ENCODE measurements around the gene RIPK4. TPM values are rescaled to one million over a fixed set of nuclear protein-coding genes. Genes with fewer than 3 reads are reported as not detected.
A peak's percentile ranks its signal among the peaks of the same experiment; 100 is the strongest.

Gene RIPK4
- 0.47 TPM for polyA plus RNA-seq (2013, experiment 1 of 2)
- 0.46 TPM for polyA plus RNA-seq (2013, experiment 2 of 2)

DNA sequence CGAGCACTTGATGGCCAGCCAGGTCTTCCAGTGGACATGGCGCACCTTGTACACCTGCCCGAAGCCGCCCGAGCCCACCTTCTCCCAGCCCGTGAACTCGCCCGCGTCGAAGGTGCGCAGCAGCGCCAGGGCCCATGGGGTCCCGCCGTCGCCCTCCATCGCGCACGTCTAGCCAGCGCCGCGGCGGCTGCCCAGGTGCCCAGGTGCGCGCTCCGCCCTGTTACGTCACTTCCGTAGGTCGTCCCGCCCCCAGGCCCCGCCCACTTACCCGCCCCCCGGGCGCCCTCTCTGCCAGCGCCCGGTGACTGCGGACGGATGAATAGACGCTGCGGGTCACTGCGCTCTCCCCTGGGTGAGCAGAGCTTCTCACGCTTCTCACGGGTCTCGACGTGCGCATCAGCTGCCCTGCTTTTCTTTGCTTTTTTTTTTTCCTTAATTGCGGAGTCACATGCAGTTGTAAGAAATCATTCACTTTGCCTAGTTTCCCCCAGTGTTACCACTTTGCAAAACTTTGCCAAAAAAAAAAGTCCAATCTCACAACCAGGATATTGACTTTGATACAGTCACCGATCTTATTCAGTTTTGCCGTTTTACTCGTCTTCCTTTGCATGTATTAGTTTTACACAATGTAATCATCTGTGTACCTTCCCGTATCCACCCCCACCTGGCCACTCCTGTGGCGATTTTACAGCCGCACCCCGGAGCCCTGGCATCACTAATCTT, at the start of gene RIPK4:
RIPK4 (minus strand) TSS at position 170 of the 723 bp plus-strand sequence; CDS start at position 159, 11 bp downstream.
- Histone ChIP-seq H3K4me3 (ENCODE audit: low read length in 2 of 2) (peak within 1 kb of the TSS in 1 of 2 donors; percentile 89), H2BK15ac (ENCODE audit: low read length) (peak within 1 kb of the TSS; percentile 23), H2BK12ac (ENCODE audit: low read length) (no peak within 1 kb of the TSS), H3K4me2 (ENCODE audit: insufficient read depth, low read length, poor library complexity, severe bottlenecking) (peak within 1 kb of the TSS; percentile 85), H4K91ac (ENCODE audit: low read depth, low read length, poor library complexity) (no peak within 1 kb of the TSS), H3K4ac (ENCODE audit: low read length) (no peak within 1 kb of the TSS), H3K4me1 (ENCODE audit: control insufficient read depth in 2 of 2, insufficient read depth in 1 of 2, low read depth in 1 of 2, low read length in 2 of 2) (peaks cover 13 to 24% of the 10 kb centered on the region in 2 donors), H3K27ac (replicated peaks; ENCODE audit: low read length) (no peak within 1 kb of the TSS), H4K8ac (ENCODE audit: low read depth, low read length) (no peak within 1 kb of the TSS), H2BK120ac (ENCODE audit: low read depth, low read length) (no peak within 1 kb of the TSS), H2AK5ac (ENCODE audit: low read depth, low read length) (no peak within 1 kb of the TSS), H2AFZ (ENCODE audit: low read length) (no peak within 1 kb of the TSS), H2BK5ac (ENCODE audit: low read length) (no peak within 1 kb of the TSS), H3K14ac (ENCODE audit: low read length) (peak within 1 kb of the TSS; percentile 23), H3K79me1 (ENCODE audit: low read depth, low read length) (no peaks in the 10 kb centered on the region), H3K36me3 (replicated peaks in 1 of 2; ENCODE audit: control insufficient read depth in 2 of 2, insufficient read depth in 2 of 2, low read length in 2 of 2) (no peaks in the 10 kb centered on the region), H3K9me3 (replicated peaks in 1 of 2; ENCODE audit: control insufficient read depth in 2 of 2, insufficient read depth in 1 of 2, low read depth in 1 of 2, low read length in 2 of 2) (peaks cover 0 to 3% of the 10 kb centered on the region in 2 donors), H3K27me3 (ENCODE audit: control insufficient read depth in 3 of 3, insufficient read depth in 3 of 3, low read depth in 1 of 3, low read length in 3 of 3) (peaks cover 27 to 98% (median 84%) of the 10 kb centered on the region in 3 experiments), H3K18ac (ENCODE audit: low read length) (peak within 1 kb of the TSS; percentile 83), H3K23ac (ENCODE audit: low read depth, low read length, poor library complexity) (peak within 1 kb of the TSS; percentile 39), H3K9ac (ENCODE audit: low read depth, low read length, poor library complexity) (no peak within 1 kb of the TSS)
- WGBS, 2 donors (ENCODE audit: extremely low coverage in 2 of 2, insufficient read length in 2 of 2, insufficient replicate concordance in 1 of 2), result no CpG with 5 or more reads among the region's 53 CpGs
- DNase-seq (ENCODE audit: low spot score), result no peak

DNA sequence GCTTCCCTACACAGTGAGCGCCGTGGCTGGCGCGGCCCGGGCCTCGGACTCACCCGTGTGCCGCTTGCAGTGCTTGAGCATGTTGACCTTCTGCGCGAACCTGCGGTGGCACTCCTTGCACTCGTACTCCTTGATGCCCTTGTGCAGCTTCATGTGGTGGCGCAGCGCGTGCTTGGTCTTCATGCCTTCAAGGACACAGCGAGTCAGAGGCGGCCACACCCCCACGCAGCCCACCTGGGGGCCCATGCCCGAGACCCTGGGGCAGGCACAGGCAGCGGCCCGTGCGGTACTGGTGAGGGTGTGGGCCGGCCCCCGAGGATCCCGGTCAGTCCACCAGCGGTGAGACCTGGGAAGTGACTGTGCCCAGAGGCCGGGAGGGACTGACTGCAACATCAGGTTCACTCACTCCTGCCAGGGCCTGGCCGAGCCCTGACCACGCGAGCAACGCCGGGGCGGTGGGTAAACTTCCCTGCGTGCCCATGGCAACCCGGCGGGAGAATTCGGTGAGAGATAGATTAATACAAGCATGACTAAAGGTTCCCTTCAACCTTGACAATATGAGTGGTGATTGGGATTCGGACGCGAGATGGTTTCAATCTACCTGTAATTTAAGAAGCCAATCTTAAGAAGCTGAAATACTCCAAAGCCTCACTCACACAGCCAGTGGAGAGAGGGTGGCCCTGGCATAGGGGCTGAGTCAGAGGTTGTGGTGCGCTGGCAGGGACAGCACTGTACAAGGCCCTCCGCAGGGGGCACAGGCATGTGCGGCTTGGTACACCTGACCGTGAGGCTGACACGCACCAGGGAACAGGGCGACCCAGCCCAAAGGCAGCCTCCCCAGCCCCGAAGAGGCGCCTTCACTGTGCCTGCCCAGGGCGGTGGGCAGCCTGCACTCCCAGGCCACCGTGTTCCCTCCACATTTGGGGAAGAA, 49.1 kb upstream of the RIPK4 start:
- no peaks in the 10 kb centered on the region for H3K4me1 ChIP-seq (ENCODE audit: control insufficient read depth in 2 of 2, insufficient read depth in 1 of 2, low read depth in 1 of 2, low read length in 2 of 2)
- no peak overlapping the region for H3K27ac ChIP-seq (replicated peaks; ENCODE audit: low read length)
- no peak overlapping the region for H2BK12ac ChIP-seq (ENCODE audit: low read length)
- peaks cover 2% of the 10 kb centered on the region for H3K79me1 ChIP-seq (ENCODE audit: low read depth, low read length)
- H3K4me2 ChIP-seq (ENCODE audit: insufficient read depth, low read length, poor library complexity, severe bottlenecking), result no peak overlapping the region
- peak overlapping the region; percentile 55 for H3K9ac ChIP-seq (ENCODE audit: low read depth, low read length, poor library complexity)
- H4K8ac ChIP-seq (ENCODE audit: low read depth, low read length), result peak overlapping the region; percentile 82
- peak overlapping the region; percentile 11 for H2BK5ac ChIP-seq (ENCODE audit: low read length)
- no peaks in the 10 kb centered on the region for H3K9me3 ChIP-seq (replicated peaks in 1 of 2; ENCODE audit: control insufficient read depth in 2 of 2, insufficient read depth in 1 of 2, low read depth in 1 of 2, low read length in 2 of 2)
- H3K18ac ChIP-seq (ENCODE audit: low read length), result peak overlapping the region; percentile 52
- no peak overlapping the region for H2BK120ac ChIP-seq (ENCODE audit: low read depth, low read length)
- H2BK15ac ChIP-seq (ENCODE audit: low read length), result peak overlapping the region; percentile 78
- peak overlapping the region; percentile 93 for H2AK5ac ChIP-seq (ENCODE audit: low read depth, low read length)
- WGBS, 2 donors (ENCODE audit: extremely low coverage in 2 of 2, insufficient read length in 2 of 2, insufficient replicate concordance in 1 of 2), result no CpG with 5 or more reads among the region's 50 CpGs
- DNase-seq (ENCODE audit: low spot score), result no peak
- H3K23ac ChIP-seq (ENCODE audit: low read depth, low read length, poor library complexity), result peak overlapping the region; percentile 81
- peaks cover 4 to 21% of the 10 kb centered on the region in 2 donors for H3K36me3 ChIP-seq (replicated peaks in 1 of 2; ENCODE audit: control insufficient read depth in 2 of 2, insufficient read depth in 2 of 2, low read length in 2 of 2)
- no peaks in the 10 kb centered on the region for H3K27me3 ChIP-seq (ENCODE audit: control insufficient read depth in 3 of 3, insufficient read depth in 3 of 3, low read depth in 1 of 3, low read length in 3 of 3)
- H3K4me3 ChIP-seq (ENCODE audit: low read length in 2 of 2), result peak overlapping the region in 1 of 2 donors; percentile 43
- H3K4ac ChIP-seq (ENCODE audit: low read length), result no peak overlapping the region
- peak overlapping the region; percentile 98 for H4K91ac ChIP-seq (ENCODE audit: low read depth, low read length, poor library complexity)
- H2AFZ ChIP-seq (ENCODE audit: low read length), result no peak overlapping the region
- peak overlapping the region; percentile 76 for H3K14ac ChIP-seq (ENCODE audit: low read length)

DNA sequence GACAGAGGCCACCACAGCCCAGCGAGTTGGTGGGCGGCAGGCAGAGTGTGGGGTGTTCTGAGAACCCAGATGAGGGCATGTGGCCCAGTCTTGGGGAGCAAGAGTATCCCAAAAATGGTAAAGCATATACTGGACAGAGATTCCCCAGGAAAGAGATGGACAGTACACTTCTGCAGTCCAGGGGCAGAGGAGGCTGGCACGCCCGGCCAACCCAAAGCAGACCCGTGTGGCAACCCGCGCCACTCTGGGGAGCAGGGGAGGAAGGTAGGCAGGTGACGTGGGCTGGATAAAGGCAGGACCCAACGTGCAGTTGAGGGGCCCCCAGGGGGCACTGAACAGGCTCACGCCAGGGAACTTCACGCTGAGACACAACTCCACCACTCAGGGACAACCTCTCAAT, 46.4 kb upstream of the RIPK4 start:
- Histone ChIP-seq H2AK5ac (ENCODE audit: low read depth, low read length) (no peak overlapping the region), H4K8ac (ENCODE audit: low read depth, low read length) (no peak overlapping the region), H2AFZ (ENCODE audit: low read length) (no peak overlapping the region), H3K4me2 (ENCODE audit: insufficient read depth, low read length, poor library complexity, severe bottlenecking) (no peak overlapping the region), H3K9ac (ENCODE audit: low read depth, low read length, poor library complexity) (no peak overlapping the region), H3K4ac (ENCODE audit: low read length) (no peak overlapping the region), H3K79me1 (ENCODE audit: low read depth, low read length) (no peaks in the 10 kb centered on the region), H2BK12ac (ENCODE audit: low read length) (no peak overlapping the region), H2BK120ac (ENCODE audit: low read depth, low read length) (no peak overlapping the region), H3K27me3 (ENCODE audit: control insufficient read depth in 3 of 3, insufficient read depth in 3 of 3, low read depth in 1 of 3, low read length in 3 of 3) (no peaks in the 10 kb centered on the region), H4K91ac (ENCODE audit: low read depth, low read length, poor library complexity) (no peak overlapping the region), H3K4me3 (ENCODE audit: low read length in 2 of 2) (no peak overlapping the region), H2BK5ac (ENCODE audit: low read length) (no peak overlapping the region), H3K14ac (ENCODE audit: low read length) (no peak overlapping the region), H3K4me1 (ENCODE audit: control insufficient read depth in 2 of 2, insufficient read depth in 1 of 2, low read depth in 1 of 2, low read length in 2 of 2) (no peaks in the 10 kb centered on the region), H2BK15ac (ENCODE audit: low read length) (no peak overlapping the region), H3K9me3 (replicated peaks in 1 of 2; ENCODE audit: control insufficient read depth in 2 of 2, insufficient read depth in 1 of 2, low read depth in 1 of 2, low read length in 2 of 2) (no peaks in the 10 kb centered on the region), H3K36me3 (replicated peaks in 1 of 2; ENCODE audit: control insufficient read depth in 2 of 2, insufficient read depth in 2 of 2, low read length in 2 of 2) (peaks cover 10 to 38% of the 10 kb centered on the region in 2 donors), H3K18ac (ENCODE audit: low read length) (no peak overlapping the region), H3K23ac (ENCODE audit: low read depth, low read length, poor library complexity) (no peak overlapping the region), H3K27ac (replicated peaks; ENCODE audit: low read length) (no peak overlapping the region)
- WGBS, 2 donors (ENCODE audit: extremely low coverage in 2 of 2, insufficient read length in 2 of 2, insufficient replicate concordance in 1 of 2), result no CpG with 5 or more reads among the region's 11 CpGs
- no peak for DNase-seq (ENCODE audit: low spot score)

DNA sequence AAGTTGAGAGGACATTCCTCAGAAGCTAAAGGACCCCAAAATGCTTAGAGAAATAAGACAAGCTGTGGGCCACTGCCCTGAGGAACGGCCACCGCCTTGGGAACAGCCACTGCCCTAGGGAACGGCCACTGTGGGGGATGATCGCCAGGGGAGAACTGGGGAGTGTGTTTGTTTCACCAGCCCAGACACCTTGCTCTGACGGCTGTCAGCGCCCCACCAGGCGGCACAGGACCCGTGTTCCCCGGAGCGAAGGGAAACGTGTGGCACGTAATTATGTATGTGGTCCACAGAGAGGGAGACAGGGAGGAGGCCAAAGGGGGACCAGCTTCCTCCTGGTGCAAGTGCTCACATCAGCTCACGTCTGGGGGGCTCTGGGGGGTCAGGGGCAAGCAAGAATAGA, 45.8 kb upstream of the RIPK4 start:
- Histone ChIP-seq H3K79me1 (ENCODE audit: low read depth, low read length) (no peaks in the 10 kb centered on the region), H4K8ac (ENCODE audit: low read depth, low read length) (no peak overlapping the region), H2BK15ac (ENCODE audit: low read length) (no peak overlapping the region), H3K23ac (ENCODE audit: low read depth, low read length, poor library complexity) (no peak overlapping the region), H3K18ac (ENCODE audit: low read length) (no peak overlapping the region), H3K4me1 (ENCODE audit: control insufficient read depth in 2 of 2, insufficient read depth in 1 of 2, low read depth in 1 of 2, low read length in 2 of 2) (no peaks in the 10 kb centered on the region), H3K4me3 (ENCODE audit: low read length in 2 of 2) (no peak overlapping the region), H2BK120ac (ENCODE audit: low read depth, low read length) (no peak overlapping the region), H2BK5ac (ENCODE audit: low read length) (no peak overlapping the region), H3K9ac (ENCODE audit: low read depth, low read length, poor library complexity) (no peak overlapping the region), H4K91ac (ENCODE audit: low read depth, low read length, poor library complexity) (no peak overlapping the region), H3K4ac (ENCODE audit: low read length) (no peak overlapping the region), H3K36me3 (replicated peaks in 1 of 2; ENCODE audit: control insufficient read depth in 2 of 2, insufficient read depth in 2 of 2, low read length in 2 of 2) (peaks cover 10 to 40% of the 10 kb centered on the region in 2 donors), H3K27me3 (ENCODE audit: control insufficient read depth in 3 of 3, insufficient read depth in 3 of 3, low read depth in 1 of 3, low read length in 3 of 3) (no peaks in the 10 kb centered on the region), H2BK12ac (ENCODE audit: low read length) (no peak overlapping the region), H2AK5ac (ENCODE audit: low read depth, low read length) (peak overlapping the region; percentile 32), H3K27ac (replicated peaks; ENCODE audit: low read length) (no peak overlapping the region), H3K14ac (ENCODE audit: low read length) (no peak overlapping the region), H2AFZ (ENCODE audit: low read length) (no peak overlapping the region), H3K9me3 (replicated peaks in 1 of 2; ENCODE audit: control insufficient read depth in 2 of 2, insufficient read depth in 1 of 2, low read depth in 1 of 2, low read length in 2 of 2) (no peaks in the 10 kb centered on the region), H3K4me2 (ENCODE audit: insufficient read depth, low read length, poor library complexity, severe bottlenecking) (no peak overlapping the region)
- no CpG with 5 or more reads among the region's 13 CpGs for WGBS, 2 donors (ENCODE audit: extremely low coverage in 2 of 2, insufficient read length in 2 of 2, insufficient replicate concordance in 1 of 2)
- DNase-seq (ENCODE audit: low spot score), result no peak
